Stimulated activated CD8-positive, alpha-beta memory T cell treated with anti-CD3 and anti-CD28 coated beads, Interleukin-15, amount 100 ng/mL, for 48 hours (primary cell): ENCODE results near the gene PPP1R8.
A peak's percentile ranks its signal among the peaks of the same experiment; 100 is the strongest.

ENCODE experiments used
- DNase-seq, 2 donors: peaks; one replicate each; pipeline ENCODE4 v3.0.0-alpha.2; 2020; ENCODE audit warnings: low read depth in 2 of 2

Gene PPP1R8

DNA sequence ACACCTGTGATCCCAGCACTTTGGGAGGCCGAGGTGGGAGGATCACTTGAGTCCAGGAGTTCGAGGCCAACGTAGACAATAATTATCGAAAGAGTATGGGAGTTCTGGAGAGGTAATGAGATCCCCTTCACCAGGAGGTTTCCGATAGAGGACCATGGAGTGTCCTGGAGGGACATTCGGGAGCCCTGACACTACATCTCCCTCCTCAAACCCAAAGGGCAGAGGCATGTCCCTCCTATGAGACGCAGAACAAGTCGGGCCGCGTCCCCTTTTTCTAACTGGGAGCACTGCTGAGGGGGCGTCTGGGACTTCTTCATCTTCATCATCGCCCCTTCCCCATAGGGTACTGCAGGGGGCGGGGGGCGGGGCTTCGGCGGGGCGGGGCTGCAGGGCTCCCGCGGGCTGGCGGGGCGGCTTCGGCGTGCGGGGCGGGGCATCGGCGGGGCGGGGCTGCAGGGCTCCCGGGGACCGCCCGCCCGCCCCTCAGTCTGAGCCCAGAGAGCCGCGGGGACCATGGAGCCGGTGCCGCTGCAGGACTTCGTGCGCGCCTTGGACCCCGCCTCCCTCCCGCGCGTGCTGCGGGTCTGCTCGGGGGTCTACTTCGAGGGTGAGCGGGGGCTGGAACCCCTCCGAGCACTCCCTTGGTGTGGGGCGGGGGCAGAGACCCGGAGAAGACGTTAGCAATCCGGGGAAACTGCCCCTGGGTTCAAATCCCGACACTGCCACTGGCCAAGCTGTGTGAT lies 41.6 kb downstream of the PPP1R8 start, which contains the start of gene THEMIS2:
Gene THEMIS2 (plus strand): TSS at position 486 of the 743 bp plus-strand sequence. CDS start 28 bp downstream, at position 514.
- peak; percentile 67 to 71 for DNase-seq

DNA sequence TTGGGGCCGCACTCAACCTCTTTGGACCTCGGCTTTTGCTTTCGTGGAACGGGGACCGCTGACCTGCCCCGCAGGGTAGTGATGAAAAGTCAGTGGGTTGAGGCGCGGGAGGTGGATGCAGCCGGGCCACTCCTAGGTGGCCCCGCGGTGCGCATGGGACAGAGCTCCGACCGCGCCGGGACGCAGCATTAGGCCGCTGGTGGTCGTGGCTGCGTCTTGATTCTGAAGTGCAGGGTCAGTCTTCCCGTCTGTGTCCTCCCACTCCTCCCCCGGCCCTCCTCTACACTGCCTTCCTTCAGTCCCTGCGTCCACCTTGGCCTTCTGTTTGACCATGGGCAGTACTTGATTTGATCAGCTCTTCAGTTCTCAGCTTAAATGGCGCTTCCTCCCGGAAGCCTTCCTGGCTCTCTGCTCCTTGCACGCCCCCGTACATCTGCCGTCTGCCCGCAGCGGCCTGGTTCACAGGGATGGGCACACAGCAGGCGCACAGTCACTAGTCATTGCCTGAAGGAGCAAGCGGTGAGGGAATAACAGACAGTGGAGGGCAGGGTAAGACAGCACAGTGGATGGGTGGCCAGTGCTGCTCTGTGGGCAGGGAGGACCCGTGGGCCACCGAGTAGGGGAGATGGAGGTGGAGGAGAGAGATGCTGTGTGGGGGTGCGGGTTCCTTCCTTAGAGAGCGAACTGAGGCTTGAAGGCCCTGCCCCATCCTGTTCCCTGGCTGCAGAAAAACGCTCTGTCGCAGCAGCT lies 42.4 kb downstream of the PPP1R8 start:
- DNase-seq: no peak

DNA sequence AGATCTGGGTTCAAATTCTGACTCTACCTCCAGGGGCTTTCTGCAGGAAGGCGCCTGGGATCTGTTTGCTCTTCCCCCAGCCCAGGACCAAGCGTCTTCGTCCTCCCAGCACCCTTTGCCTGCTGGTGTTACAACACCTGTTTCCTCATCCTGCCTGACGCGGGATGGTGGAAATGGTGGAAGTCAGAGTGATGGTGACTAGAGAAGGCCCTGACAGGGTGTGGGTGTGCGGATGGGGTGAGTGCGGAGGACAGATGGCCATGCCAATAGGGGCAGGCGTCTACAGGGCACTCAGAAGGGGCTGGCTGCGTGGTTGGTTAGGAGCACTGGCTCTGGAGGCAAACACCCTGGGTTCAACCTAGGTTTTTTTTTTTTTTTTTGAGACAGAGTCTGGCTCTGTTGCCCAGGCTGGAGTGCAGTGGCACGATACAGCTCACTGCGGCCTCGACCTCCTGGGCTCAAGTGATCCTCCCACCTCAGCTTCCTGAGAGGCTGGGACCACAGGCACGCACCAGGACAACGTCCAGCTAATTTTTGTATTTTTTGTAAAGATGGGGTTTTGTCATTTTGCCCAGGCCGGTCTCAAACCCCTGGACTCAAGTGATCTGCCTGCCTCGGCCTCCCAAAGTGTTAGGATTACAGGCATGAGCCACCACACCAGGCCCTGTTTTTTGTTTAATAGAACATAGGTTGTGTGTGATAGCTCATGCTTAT lies 43.2 kb downstream of the PPP1R8 start:
- DNase-seq: no peak

DNA sequence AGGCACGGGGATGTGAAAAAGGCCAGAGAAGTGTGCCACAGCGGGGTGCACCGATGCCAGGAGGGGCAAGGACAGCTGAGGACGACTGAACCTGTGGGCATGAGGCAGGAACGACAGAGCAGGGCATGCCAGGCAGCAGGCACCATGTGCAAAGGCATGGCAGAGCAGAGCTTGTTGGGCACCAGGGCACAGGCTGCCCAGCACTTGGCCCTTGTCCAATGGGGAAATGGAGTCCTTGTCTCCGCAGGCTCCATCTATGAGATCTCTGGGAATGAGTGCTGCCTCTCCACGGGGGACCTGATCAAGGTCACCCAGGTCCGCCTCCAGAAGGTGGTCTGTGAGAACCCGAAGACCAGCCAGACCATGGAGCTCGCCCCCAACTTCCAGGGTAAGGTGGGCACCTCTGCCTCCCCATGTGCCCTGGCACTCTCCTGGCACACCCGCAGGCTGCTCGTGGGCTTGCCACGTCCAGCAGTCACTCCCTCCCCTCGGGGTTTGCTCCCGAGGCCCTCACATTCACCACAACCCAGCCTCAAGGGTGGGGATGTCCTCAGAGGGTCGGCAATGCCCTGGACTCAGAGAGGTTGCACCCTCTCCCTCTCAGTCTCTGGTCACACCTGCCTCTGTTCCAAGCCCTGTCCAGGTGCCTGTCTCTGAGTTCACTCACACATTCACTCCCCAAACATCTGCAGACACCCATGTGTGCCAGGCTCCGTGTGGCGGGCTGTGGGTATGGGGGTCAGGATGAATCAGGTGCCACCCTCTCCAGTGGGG lies 45.9 kb downstream of the PPP1R8 start:
- no peak for DNase-seq

DNA sequence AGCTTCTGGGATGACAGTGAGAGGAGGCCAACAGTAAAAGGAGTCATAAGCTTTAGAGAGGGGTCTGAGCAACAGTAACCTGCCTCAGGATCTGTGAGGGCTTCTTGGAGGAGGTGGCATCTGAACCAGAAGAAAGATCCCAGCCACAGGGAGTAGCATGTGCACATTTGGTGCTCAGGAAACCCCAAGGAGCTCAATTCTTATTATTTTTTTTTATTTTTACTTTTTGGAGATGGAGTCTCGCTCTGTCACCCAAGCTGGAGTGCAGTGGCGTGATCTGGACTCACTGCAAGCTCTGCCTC lies 46.5 kb downstream of the PPP1R8 start:
- DNase-seq: no peak

DNA sequence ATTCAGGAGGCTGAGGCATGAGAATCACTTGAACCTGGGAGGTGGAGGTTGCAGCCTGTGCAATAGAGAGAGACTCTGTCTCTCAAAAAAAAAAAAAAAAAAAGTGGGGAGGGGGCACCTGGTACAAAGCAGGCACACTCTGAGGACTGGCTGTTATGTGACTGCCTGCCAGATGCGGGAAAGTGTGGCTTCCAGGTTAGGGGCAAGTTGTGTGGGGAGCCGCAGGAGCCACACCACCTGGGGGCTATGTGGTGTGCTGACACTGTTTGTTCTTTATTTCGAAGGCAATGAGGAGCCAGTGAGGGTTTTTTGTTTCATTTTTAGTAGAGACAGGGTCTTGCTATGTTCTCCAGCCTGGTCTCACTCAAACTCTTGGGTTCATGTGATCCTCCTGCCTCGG lies 47.5 kb downstream of the PPP1R8 start:
- no peak for DNase-seq

DNA sequence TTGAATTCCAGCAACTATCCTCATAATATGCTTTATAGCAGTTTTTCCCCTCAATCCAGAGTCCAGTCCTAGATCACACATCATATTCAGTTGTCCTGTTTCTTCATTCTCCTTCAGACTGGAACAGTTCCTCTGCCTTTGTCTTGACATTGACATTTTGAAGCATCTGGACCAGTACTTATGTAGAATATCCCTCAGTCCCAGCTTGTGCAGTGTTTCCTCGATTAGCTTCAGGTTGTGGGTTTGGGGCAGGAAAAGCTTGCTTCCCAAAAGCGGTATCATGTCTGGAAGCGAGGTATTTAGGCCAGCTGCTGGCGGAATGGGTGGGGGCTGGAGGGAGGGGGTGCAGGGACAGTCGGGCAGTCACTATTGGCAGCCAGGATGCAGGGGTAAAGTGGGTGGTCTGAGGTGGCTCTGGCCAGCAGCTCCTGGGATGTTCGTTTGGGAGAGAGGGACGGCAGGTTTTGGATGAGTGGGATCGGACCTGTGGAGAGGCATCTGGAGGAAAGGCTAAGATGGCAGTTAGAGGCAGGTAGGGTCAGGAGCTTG lies 48.3 kb downstream of the PPP1R8 start:
- no peak for DNase-seq

DNA sequence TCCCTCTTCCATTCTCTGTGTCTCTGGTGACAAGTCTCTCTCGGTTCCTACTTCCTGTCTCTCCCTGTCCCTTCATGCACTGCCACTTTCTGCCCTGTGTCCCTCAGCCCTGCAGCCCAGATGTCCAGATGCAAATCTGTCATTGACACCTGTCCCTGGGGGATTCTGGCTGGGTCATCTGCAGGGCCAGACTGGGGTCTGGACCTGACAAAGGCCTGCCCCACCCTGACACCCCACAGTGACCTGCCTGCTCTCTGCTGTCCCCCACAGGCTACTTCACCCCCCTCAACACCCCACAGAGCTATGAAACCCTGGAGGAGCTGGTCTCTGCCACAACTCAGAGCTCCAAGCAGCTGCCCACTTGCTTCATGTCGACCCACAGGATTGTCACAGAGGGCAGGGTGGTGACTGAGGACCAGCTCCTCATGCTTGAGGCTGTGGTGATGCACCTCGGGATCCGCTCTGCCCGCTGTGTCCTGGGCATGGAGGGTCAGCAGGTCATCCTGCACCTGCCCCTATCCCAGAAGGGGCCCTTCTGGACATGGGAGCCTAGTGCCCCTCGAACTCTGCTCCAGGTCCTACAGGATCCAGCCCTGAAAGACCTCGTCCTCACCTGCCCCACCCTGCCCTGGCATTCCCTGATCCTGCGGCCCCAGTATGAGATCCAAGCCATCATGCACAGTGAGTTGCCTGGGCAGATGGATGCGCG lies 48.9 kb downstream of the PPP1R8 start:
- DNase-seq: no peak

DNA sequence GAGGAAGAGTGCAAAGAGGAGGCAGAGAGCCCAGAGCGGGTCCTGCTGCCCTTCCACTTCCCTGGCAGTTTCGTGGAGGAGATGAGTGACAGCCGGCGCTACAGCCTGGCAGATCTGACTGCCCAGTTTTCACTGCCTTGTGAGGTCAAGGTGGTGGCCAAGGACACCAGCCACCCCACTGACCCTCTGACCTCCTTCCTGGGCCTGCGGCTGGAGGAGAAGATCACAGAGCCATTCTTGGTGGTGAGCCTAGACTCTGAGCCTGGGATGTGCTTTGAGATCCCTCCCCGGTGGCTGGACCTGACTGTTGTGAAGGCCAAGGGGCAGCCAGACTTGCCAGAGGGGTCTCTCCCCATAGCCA lies 51.9 kb downstream of the PPP1R8 start:
- no peak for DNase-seq

DNA sequence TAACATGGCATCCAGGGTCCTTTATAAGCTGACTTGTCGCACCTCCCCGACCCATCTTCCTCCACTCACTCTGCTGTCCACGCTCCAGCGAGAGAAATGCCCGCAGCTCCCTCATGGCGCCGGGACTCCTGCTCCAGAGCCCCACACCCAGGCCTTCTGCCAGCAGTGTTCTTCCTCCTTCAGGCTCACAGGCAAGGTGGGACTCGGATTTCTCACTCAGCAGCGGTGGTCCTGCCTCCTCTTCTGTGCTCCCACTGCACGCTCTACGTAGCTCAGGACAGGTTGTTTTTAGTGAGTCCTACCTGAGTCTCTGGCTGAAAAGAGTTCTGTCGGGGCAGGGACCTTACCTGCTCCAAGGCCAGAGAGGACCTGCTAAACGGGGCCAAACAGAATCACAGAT lies 53.0 kb downstream of the PPP1R8 start:
- no peak for DNase-seq

DNA sequence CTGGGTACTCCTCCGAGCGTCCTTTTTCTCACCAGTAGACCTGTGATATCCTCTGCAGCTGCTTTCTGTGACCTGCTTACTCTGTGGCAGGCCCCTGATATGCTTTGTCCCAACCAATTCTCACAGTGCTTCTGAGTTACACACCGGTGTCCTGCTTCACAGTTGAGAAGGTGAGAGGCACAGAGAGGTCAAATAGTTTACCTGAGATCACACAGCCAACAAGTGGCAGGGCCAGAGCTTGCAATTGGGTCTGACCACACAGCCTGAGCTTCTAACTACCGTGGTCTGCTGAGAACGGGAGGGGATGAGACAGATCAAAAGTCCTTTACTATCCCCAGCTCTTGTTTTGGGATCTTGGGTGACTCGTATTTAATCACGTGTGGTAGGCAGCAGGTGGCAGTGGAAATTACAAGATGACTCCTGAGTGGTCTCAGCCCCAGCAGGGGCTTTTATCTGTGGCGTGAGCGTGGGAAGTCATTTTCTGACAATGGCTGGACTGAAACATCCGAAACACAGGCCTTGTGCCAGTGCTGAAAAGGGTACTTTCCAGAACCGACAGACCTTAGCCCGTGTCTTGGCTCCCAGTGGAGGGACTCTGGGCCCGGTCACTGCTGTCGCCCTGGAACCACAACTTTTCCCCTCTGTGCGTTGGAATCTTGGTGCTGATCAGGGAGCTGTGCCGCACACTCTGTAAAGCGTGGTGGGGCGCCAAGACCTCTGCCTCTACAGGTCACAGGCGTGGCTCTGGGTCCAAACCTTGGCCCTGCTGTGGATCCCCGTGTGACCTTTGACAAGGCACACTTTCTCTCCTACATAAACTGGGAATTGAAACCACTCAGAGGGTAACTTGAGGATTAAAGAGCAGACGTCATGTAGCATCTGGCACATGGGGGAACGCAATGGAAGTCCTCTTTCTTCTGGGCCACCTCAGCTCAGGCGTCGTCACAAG lies 53.7 kb downstream of the PPP1R8 start:
- DNase-seq: no peak

DNA sequence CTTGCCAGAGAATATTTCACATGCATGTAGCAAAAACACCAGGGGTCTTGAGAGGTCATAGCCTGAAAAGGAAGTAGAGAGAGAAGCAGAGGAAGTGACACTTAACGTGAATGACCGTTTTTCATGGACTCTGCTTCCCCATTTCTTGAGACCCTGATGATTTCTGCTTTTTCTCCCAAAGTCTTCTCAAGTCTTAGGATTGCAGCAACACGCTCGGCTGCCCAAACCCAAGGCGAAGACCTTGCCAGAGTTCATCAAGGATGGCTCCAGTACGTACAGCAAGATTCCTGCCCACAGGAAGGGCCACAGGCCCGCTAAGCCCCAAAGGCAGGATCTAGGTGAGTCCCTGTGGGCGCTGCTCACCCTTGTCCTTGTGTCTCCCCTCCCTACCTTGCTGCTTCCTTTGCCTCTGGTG lies 54.5 kb downstream of the PPP1R8 start:
- no peak for DNase-seq

DNA sequence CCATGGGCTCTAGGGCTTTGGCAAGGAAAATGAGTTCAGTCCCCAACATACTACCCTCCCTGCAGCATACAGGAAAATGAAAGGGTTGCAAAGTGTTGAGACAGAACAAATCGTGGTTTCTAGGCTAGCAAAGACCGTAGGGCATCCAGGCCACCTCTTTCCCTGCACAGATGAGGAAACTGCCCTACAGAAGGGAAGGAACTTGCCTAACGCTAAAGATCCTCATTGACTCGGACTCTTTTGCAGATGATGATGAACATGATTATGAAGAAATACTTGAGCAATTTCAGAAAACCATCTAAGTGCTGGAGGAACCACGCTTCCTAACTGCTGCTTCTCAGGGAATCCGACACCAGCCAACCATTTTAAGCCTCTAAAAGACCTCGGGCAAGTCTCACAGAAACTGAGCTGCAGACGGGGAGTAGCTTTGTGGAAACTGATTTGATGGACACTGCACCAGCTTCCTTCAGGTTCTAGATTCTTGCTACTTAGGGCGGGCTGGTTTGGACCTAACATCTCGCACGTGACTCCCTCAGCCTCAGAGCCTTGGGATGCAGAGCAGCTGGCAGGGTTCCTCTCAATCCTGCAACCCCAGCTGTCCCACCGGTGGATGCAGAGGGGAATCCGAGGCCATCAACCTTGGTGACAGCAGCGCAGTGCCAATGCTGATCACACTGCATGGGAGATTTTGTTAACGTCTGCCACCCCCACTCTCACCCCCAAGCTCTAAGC lies 55.2 kb downstream of the PPP1R8 start:
- no peak for DNase-seq

DNA sequence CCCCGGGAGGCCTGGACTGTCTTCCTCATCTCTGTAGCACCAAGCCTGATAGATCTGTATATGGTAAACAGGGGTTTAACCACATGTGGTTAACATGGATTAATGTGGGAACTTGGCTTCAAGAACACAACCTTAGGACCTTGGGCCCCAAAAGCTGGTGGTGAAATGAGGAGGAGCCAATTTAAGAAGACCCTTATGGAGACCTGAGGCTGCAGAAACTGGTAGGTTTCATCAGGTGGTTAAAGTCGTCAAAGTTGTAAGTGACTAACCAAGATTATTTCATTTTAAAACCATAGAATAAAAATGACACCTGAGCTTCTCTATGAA lies 55.7 kb downstream of the PPP1R8 start:
- no peak for DNase-seq

DNA sequence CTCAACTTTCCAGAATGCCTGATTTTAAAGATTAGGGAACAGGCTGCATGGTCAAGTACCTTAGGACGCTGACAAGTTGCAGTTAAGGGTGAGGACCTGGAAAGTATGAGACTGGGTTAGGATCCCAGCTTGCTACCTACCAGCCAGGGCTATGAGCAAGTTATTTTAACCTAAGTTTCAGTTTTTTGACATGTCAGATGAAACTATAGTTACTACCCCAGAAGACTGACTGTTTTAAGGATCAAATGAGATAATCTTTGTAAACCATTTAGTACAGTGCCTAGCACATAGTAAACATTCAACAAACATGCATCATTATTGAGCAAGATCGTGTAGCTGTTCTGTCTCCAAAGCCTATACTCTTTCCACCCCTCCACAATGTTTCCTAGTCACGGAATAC lies 56.2 kb downstream of the PPP1R8 start:
- no peak for DNase-seq

DNA sequence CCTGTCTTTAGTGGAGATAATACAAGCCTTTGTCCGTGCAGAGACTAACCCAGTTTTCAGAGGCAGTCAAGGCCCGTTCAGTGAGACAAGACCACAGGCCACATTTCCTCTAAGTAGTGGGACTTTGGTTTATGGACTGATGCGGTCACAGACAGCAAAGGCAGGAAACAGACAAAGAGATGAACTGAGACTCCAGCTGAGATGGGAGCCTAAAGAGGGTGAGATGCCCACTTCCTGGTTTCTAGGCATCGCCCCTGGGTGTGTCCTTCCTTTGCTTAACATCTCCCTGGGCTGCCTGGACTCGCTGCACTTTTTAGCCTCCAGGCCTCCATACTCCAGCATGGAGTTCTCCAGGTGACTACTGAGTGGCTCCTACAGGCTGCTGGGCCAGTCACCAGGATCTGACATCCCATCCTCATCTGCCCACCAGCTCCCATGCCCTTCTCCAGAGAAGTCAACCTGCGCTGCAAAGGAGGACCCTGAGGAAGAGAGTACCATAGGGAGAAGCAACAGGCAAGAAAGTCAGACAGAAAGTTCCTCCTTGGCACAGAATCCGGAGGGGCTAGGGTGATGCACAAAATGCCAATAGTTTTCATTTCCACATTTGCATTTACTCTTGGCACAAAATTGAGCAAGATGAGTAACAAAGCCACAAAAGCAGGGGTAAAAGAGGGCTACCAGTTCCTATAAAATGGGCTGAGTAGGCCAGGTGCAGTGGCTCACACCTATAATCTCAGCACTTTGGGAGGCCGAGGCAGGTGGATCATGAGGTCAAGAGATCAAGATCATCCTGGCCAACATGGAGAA lies 56.8 kb downstream of the PPP1R8 start:
- no peak for DNase-seq

DNA sequence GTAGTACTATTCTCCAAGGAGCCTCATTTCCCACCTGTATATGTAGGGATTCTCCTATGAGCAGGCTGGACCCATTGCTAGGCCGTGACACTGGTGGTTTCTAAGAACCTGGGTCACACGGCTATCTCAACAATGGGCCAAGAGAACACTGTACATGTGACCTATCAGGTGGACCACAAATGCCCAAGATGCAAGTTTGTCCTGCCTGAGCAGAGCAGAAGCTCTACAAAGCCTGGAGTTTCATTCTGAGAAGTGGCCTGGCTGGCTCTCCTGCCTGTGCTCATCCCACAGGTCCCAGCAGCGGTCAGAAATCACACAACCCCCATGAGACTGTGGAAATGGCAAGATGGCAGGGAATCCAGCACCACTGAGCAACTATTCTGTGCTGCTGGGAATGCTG lies 58.9 kb downstream of the PPP1R8 start:
- DNase-seq: no peak

DNA sequence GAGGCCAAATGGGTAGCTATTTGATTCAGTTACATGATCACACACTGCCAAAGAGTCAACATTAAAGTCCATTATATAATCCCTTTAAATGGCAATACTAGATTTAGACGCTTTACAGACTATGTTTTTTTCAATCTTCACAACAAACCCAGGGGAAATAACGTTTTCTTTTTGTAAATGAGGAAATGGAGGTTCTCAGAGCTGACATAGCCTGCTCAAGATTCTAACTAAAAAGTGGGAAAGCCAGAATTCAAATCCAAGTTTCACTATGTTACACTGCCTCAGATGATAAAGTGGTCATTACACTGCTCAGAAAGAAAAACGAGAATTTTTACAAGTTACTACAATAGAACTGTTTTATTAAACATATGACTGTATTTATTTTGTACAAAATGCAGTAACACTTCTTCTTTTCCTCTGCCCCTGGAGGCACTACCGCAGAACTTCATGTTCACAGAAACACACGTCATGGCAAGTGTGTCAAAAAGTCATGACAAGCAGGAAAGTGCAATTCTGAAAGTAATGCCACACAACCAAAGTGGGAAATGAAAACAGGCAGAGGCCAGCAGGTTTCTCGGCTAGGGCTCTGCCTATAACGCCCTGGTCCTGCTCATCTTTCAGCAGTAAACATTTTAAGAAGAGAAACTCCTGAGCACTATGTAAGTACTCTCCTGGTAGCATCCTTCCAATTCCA lies 60.8 kb downstream of the PPP1R8 start:
- no peak for DNase-seq
